Esophagus muscularis mucosa (tissue), 4 donors: Measurements from ENCODE around the gene FAM32A. TPM values are rescaled to one million over a fixed set of nuclear protein-coding genes. Genes with fewer than 3 reads are reported as not detected.

Experiments used
- DNase-seq: peaks from one replicate; pipeline ENCODE4 v3.0.0-alpha.2; 2017; ENCODE audit errors: extremely low spot score
- H3K27ac ChIP-seq, 4 donors: fragments of 200-600 bp; sonication (generic); replicated peaks in 1 of 4; 1 replicate in 3 of 4; 2 replicates in 1 of 4; pipeline ENCODE4 v1.5.1; 2016 to 2019; ENCODE audit warnings: mild to moderate bottlenecking in 1 of 4
- H3K27me3 ChIP-seq, 4 donors: fragments of 200-600 bp; sonication (generic); one replicate each; pipeline versions ENCODE4 v1.5.1 to v1.6.0; 2016 to 2019
- H3K36me3 ChIP-seq, 4 donors: fragments of 200-600 bp; sonication (generic); one replicate each; pipeline ENCODE4 v1.5.1; 2016 to 2019
- H3K4me1 ChIP-seq, 4 donors: fragments of 200-600 bp; sonication (generic); one replicate each; pipeline ENCODE4 v1.5.1; 2016 to 2019
- H3K4me3 ChIP-seq, 4 donors: fragments of 200-600 bp; sonication (generic); 1 replicate in 2 of 4; 2 replicates in 2 of 4; pipeline ENCODE4 v1.5.1; 2016 to 2019; ENCODE audit warnings: mild to moderate bottlenecking in 4 of 4, moderate library complexity in 1 of 4
- H3K9me3 ChIP-seq, 4 donors: fragments of 200-600 bp; sonication (generic); 1 replicate in 3 of 4; 2 replicates in 1 of 4; pipeline ENCODE4 v1.5.1; 2016 to 2019
- CTCF ChIP-seq, 3 experiments: fragments of 200-600 bp in 2 of 3; fragments of 450-650 bp in 1 of 3; sonication (generic) in 2 of 3; IDR thresholded peaks; one replicate each; pipeline ENCODE4 v1.5.1; 2017 to 2019; ENCODE audit warnings: antibody characterized with exemption in 3 of 3, mild to moderate bottlenecking in 2 of 3, moderate library complexity in 1 of 3
- EP300 ChIP-seq: sonication (generic); formaldehyde crosslinking; IDR thresholded peaks from one replicate; pipeline ENCODE4 v1.6.1; 2017; ENCODE audit warnings: antibody characterized with exemption
- POLR2A ChIP-seq: fragments of 450-650 bp; IDR thresholded peaks from one replicate; pipeline ENCODE4 v1.6.1; 2017; ENCODE audit warnings: antibody characterized with exemption, moderate library complexity, mild to moderate bottlenecking, low read depth
- POLR2AphosphoS5 ChIP-seq, 2 donors: sonication (generic); formaldehyde crosslinking; IDR thresholded peaks; one replicate each; pipeline ENCODE4 v1.6.1; 2017; ENCODE audit warnings: antibody characterized with exemption in 2 of 2
- WGBS: methylation state at CpG from one replicate; pipeline ENCODE4 v1.1.5; 2018; 5-methylcytosine and 5-hydroxymethylcytosine counted together
- intact Hi-C: fragments of 100-400 bp; cut with DNase I; formaldehyde crosslinking; loops from one replicate; pipeline ENCODE4 v1.15.1; 2023
- total RNA-seq, 4 donors: library from RNA; depleted of rRNA; stranded (reverse); fragments of >200 nt; gene quantifications; one replicate each; pipeline versions ENCODE4 v1.1.0 to v1.2.1, GENCODE V29; 2016

FAM32A gene
- total RNA-seq, 4 donors from 2014 or later = 83.5 to 104 (median 103) TPM

- TF ChIP-seq EP300 = no peak
- no peak for TF ChIP-seq CTCF (IDR thresholded peaks at IDR 0.05)
- TF ChIP-seq POLR2A = no peak
- TF ChIP-seq POLR2AphosphoS5 (IDR thresholded peaks at IDR 0.05) = no peak
- H3K27ac ChIP-seq = no peak overlapping the region
- H3K4me3 ChIP-seq = no peak overlapping the region
- no peaks in the 10 kb centered on the region for H3K9me3 ChIP-seq
- intact Hi-C loops = no loop called here
- H3K36me3 ChIP-seq = peaks cover 33 to 62% (median 52%) of the 10 kb centered on the region in 4 donors
- H3K4me1 ChIP-seq = peaks cover 29 to 55% (median 48%) of the 10 kb centered on the region in 4 donors
- WGBS = 94% methylated on average over 4 of the region's 4 CpGs
- H3K27me3 ChIP-seq = no peaks in the 10 kb centered on the region
- DNase-seq = no peak
These were observed 15.8 kb downstream of the FAM32A start for GRCh38 chr19:16201011-16201391.

GRCh38 chr19:16202320-16203255 is 17.4 kb downstream of the FAM32A start:
- no peak for DNase-seq
- no peak overlapping the region for H3K4me3 ChIP-seq
- intact Hi-C loops = no loop called here
- no peak for TF ChIP-seq POLR2AphosphoS5 (IDR thresholded peaks at IDR 0.05)
- TF ChIP-seq CTCF (IDR thresholded peaks at IDR 0.05) = no peak
- TF ChIP-seq EP300 = no peak
- TF ChIP-seq POLR2A = no peak
- H3K9me3 ChIP-seq = no peaks in the 10 kb centered on the region
- H3K27ac ChIP-seq = no peak overlapping the region
- H3K36me3 ChIP-seq = peaks cover 41 to 78% (median 67%) of the 10 kb centered on the region in 4 donors
- H3K27me3 ChIP-seq = no peaks in the 10 kb centered on the region
- peaks cover 25 to 50% (median 42%) of the 10 kb centered on the region in 4 donors for H3K4me1 ChIP-seq
- WGBS = 84% methylated on average over 22 of the region's 22 CpGs

GRCh38 chr19:16203256-16204004 is 18.2 kb downstream of the FAM32A start:
- no peaks in the 10 kb centered on the region for H3K9me3 ChIP-seq
- WGBS = 91% methylated on average over 16 of the region's 19 CpGs
- DNase-seq = no peak
- H3K27ac ChIP-seq = no peak overlapping the region
- peaks cover 24 to 47% (median 39%) of the 10 kb centered on the region in 4 donors for H3K4me1 ChIP-seq
- intact Hi-C loops = no loop called here
- peaks cover 50 to 86% (median 75%) of the 10 kb centered on the region in 4 donors for H3K36me3 ChIP-seq
- no peak for TF ChIP-seq POLR2A
- H3K27me3 ChIP-seq = no peaks in the 10 kb centered on the region
- H3K4me3 ChIP-seq = no peak overlapping the region

DNA sequence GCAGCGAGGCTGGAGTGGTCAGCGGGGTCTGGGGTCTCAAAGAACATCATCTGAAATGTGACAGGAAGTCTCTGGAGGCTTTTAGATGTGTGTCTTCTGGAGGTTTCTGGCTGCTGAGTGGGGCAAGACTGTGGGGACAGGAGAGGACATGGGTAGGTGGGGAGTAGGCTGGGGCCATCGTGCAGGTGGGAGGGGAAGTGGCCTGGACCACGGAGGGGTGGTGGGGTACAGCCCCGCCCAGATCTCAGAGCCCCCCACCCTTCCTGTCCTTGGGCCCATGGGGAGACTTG is 18.7 kb downstream of the FAM32A start:
- 96% methylated on average over 5 of the region's 5 CpGs for WGBS
- Histone ChIP-seq H3K4me3 (no peak overlapping the region), H3K4me1 (peaks cover 19 to 41% (median 34%) of the 10 kb centered on the region in 4 donors), H3K27me3 (no peaks in the 10 kb centered on the region), H3K36me3 (peaks cover 55 to 92% (median 80%) of the 10 kb centered on the region in 4 donors), H3K9me3 (no peaks in the 10 kb centered on the region), H3K27ac (no peak overlapping the region)
- DNase-seq = no peak
- TF ChIP-seq CTCF (IDR thresholded peaks at IDR 0.05) = no peak
- TF ChIP-seq POLR2A = no peak
- no peak for TF ChIP-seq EP300
- no peak for TF ChIP-seq POLR2AphosphoS5 (IDR thresholded peaks at IDR 0.05)
- intact Hi-C loops = no loop called here
